Hepatocyte (in vitro differentiated cells): ENCODE measurements around the gene COL2A1. TPM values are rescaled to one million over a fixed set of nuclear protein-coding genes. Genes with fewer than 3 reads are reported as not detected.
A peak's percentile ranks its signal among the peaks of the same experiment; 100 is the strongest.

Experiments used
- DNase-seq: peaks from one replicate; pipeline ENCODE4 v3.0.0-alpha.2; 2016; ENCODE audit warnings: low spot score
- H2AFZ ChIP-seq: fragments of 200-600 bp; sonication (generic); 2 replicates; pipeline ENCODE4 v1.6.0; 2016; ENCODE audit warnings: antibody characterized with exemption, mild to moderate bottlenecking
- H3K27ac ChIP-seq: fragments of 200-600 bp; sonication (generic); 2 replicates; pipeline ENCODE4 v1.5.1; 2016; ENCODE audit warnings: mild to moderate bottlenecking
- H3K27me3 ChIP-seq: fragments of 200-600 bp; sonication (generic); 2 replicates; pipeline ENCODE4 v1.6.1; 2016
- H3K36me3 ChIP-seq: fragments of 200-600 bp; sonication (generic); replicated peaks from 2 replicates; pipeline ENCODE4 v1.5.1; 2016; ENCODE audit warnings: low read depth; ENCODE audit not compliant: insufficient read depth
- H3K4me1 ChIP-seq: fragments of 200-600 bp; sonication (generic); 2 replicates; pipeline ENCODE4 v1.5.1; 2016; ENCODE audit warnings: mild to moderate bottlenecking, moderate library complexity; ENCODE audit not compliant: insufficient read depth
- H3K4me2 ChIP-seq: fragments of 200-600 bp; sonication (generic); 2 replicates; pipeline ENCODE4 v1.6.0; 2016
- H3K4me3 ChIP-seq: fragments of 200-600 bp; sonication (generic); 2 replicates; pipeline ENCODE4 v1.5.1; 2016; ENCODE audit warnings: mild to moderate bottlenecking
- H3K79me2 ChIP-seq: fragments of 200-600 bp; sonication (generic); 2 replicates; pipeline ENCODE4 v1.6.0; 2017; ENCODE audit warnings: mild to moderate bottlenecking
- H3K9me2 ChIP-seq: fragments of 200-600 bp; sonication (generic); replicated peaks from 2 replicates; pipeline ENCODE4 v1.6.0; 2017; ENCODE audit warnings: mild to moderate bottlenecking; ENCODE audit not compliant: insufficient read depth
- H3K9me3 ChIP-seq: fragments of 200-600 bp; sonication (generic); 2 replicates; pipeline ENCODE4 v1.5.1; 2016; ENCODE audit warnings: low read depth, mild to moderate bottlenecking
- H4K20me1 ChIP-seq: fragments of 200-600 bp; sonication (generic); 2 replicates; pipeline ENCODE4 v1.6.0; 2016; ENCODE audit warnings: mild to moderate bottlenecking; ENCODE audit not compliant: insufficient read depth, poor library complexity, severe bottlenecking
- EZH2 ChIP-seq: fragments of 200-600 bp; sonication (generic); IDR thresholded peaks from 2 replicates; pipeline ENCODE4 v1.6.1; 2016; ENCODE audit warnings: antibody characterized with exemption, mild to moderate bottlenecking, borderline replicate concordance
- EZH2phosphoT487 ChIP-seq: fragments of 200-600 bp; sonication (generic); IDR thresholded peaks from one replicate; pipeline ENCODE4 v1.6.1; 2018; ENCODE audit warnings: antibody characterized with exemption, mild to moderate bottlenecking, low read depth, moderate library complexity; ENCODE audit not compliant: unreplicated experiment, severe bottlenecking
- WGBS: methylation state at CpG from one replicate; pipeline ENCODE4 v1.1.6; 2016; ENCODE audit warnings: low lambda C conversion rate; ENCODE audit errors: missing lambda C conversion rate; 5-methylcytosine and 5-hydroxymethylcytosine counted together
- polyA plus RNA-seq: library from polyadenylated mRNA; unstranded; fragments of >200 nt; fragmentation: Nextera tagmentation; extraction: Ambion mirVana; gene quantifications from 2 replicates; pipeline ENCODE4 v1.2.1, GENCODE V29; 2016
- total RNA-seq: library from RNA; depleted of rRNA; stranded (reverse); fragments of >200 nt; gene quantifications from 2 replicates; pipeline ENCODE4 v1.2.3, GENCODE V29; 2014
- TF ChIP-seq, protein P1 (sequence below): fragments of 200-600 bp; sonication (generic); IDR thresholded peaks from 2 replicates; pipeline ENCODE4 v1.5.1; 2016; ENCODE audit warnings: antibody characterized with exemption, mild to moderate bottlenecking; ENCODE audit not compliant: poor library complexity

Gene COL2A1
- total and polyA plus RNA-seq, 2 experiments from 2014 or later: 52.5 to 57.9 TPM

DNA sequence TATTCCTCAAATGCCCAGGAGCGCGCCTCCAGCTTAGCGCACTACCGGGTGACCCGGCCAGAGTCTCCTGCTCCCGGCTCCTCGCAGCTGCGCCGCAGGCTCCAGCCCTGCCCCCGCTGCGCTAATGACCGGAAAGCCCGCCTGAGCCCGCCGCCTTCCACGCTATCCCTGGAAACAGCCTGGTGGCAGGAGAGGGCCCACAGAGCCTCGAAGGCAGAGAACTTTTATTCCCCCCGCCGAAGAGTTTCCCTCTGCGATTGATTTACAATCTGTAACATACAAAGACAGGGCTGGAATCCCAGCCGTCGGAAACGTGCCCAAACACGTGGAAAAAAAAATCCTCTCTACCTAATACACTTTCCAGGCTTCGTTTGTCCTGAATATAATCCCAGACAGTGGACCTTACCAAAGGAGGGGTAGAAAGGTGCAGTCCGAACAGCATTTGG lies 1.5 kb downstream of the COL2A1 start:
- H3K4me2 ChIP-seq: peak overlapping the region; percentile 95
- no peaks in the 10 kb centered on the region for H3K9me2 ChIP-seq
- peak; percentile 75 for DNase-seq
- H2AFZ ChIP-seq: no peak overlapping the region
- no peaks in the 10 kb centered on the region for H3K79me2 ChIP-seq
- 4% methylated on average over 26 of the region's 26 CpGs for WGBS
- TF ChIP-seq EZH2 (no peak), EZH2phosphoT487 (no peak)
- TF ChIP-seq, protein P1, sequence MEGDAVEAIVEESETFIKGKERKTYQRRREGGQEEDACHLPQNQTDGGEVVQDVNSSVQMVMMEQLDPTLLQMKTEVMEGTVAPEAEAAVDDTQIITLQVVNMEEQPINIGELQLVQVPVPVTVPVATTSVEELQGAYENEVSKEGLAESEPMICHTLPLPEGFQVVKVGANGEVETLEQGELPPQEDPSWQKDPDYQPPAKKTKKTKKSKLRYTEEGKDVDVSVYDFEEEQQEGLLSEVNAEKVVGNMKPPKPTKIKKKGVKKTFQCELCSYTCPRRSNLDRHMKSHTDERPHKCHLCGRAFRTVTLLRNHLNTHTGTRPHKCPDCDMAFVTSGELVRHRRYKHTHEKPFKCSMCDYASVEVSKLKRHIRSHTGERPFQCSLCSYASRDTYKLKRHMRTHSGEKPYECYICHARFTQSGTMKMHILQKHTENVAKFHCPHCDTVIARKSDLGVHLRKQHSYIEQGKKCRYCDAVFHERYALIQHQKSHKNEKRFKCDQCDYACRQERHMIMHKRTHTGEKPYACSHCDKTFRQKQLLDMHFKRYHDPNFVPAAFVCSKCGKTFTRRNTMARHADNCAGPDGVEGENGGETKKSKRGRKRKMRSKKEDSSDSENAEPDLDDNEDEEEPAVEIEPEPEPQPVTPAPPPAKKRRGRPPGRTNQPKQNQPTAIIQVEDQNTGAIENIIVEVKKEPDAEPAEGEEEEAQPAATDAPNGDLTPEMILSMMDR: no peak
- no peaks in the 10 kb centered on the region for H3K9me3 ChIP-seq
- H3K4me1 ChIP-seq: peaks cover 29% of the 10 kb centered on the region
- peaks cover 35% of the 10 kb centered on the region for H3K27me3 ChIP-seq
- H3K4me3 ChIP-seq: no peak overlapping the region
- H3K27ac ChIP-seq: no peak overlapping the region
- H3K36me3 ChIP-seq: no peaks in the 10 kb centered on the region
- H4K20me1 ChIP-seq: no peaks in the 10 kb centered on the region

DNA sequence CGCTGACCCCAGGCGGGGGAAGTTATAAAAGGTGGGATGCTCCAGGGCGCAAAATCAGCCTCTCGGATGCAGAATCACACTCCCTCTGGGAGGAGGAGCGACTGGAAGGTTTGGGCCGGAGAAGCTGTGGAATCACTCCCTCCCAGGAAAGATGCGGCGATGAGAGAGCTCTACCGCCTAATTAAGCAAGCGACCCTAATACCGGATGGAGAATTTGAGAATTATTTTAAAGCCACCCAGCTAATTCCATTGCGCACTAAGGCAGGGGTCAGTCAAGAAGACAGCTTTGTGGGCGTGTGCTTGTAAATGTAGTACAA lies 1.9 kb downstream of the COL2A1 start:
- H3K27ac ChIP-seq: no peak overlapping the region
- peak overlapping the region; percentile 95 for H3K4me2 ChIP-seq
- H3K9me3 ChIP-seq: no peaks in the 10 kb centered on the region
- no peak for TF ChIP-seq EZH2
- TF ChIP-seq EZH2phosphoT487: no peak
- TF ChIP-seq, protein P1: no peak
- H3K27me3 ChIP-seq: peaks cover 35% of the 10 kb centered on the region
- no peaks in the 10 kb centered on the region for H3K9me2 ChIP-seq
- H3K79me2 ChIP-seq: no peaks in the 10 kb centered on the region
- peak overlapping the region; percentile 37 for H3K4me3 ChIP-seq
- H2AFZ ChIP-seq: peak overlapping the region; percentile 59
- 3% methylated on average over 13 of the region's 13 CpGs for WGBS
- DNase-seq: no peak
- no peaks in the 10 kb centered on the region for H4K20me1 ChIP-seq
- H3K4me1 ChIP-seq: peaks cover 29% of the 10 kb centered on the region
- no peaks in the 10 kb centered on the region for H3K36me3 ChIP-seq

DNA sequence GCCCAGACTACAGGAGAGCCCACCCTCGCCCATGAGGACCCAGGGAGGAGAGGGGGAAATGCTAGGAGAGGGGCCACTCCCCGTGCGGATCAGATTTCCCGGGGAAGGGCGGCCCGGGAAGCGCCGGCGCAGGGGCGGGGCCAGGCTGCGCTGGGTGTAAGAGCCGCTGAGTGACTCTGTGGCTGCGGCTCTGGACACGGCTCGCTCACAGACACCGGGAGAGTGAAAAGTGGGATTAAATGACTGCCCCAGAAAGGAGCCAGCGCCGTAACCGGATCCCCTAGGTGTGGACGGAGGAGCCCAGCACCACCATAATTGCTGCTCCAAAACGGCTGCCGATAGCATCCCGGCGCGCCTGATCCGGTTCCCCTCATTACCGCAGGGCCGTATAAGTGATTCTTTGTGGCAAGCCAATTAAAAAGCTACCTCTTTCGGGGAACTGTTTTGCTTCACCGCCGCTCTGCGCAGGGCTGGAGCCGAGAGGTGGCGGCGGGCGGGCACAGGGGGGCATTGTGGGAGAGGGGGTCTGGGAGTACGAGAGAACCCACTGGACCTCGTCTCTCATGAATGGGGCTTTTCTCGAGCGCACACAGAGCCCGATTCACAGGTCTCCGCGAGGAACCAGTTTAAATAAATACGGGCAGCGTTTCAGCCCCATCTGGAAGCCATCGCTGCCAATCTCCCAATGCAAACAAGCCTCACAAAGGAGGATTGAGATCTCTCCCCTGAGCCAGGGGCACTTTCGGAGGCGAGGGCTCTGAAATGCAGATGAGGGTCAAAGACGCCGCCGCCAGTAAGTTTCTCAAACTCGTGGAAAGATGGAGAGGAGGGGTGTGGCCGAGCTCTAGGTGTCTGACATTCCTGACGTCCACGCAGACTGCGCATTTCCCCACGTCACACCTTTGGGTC lies 2.5 kb downstream of the COL2A1 start:
- no peaks in the 10 kb centered on the region for H3K9me2 ChIP-seq
- no peaks in the 10 kb centered on the region for H4K20me1 ChIP-seq
- H3K27ac ChIP-seq: peak overlapping the region; percentile 28
- no peaks in the 10 kb centered on the region for H3K9me3 ChIP-seq
- H3K27me3 ChIP-seq: peaks cover 35% of the 10 kb centered on the region
- H3K36me3 ChIP-seq: no peaks in the 10 kb centered on the region
- peak; percentile 76 for DNase-seq
- 1% methylated on average over 54 of the region's 57 CpGs for WGBS
- peak overlapping the region; percentile 95 for H3K4me2 ChIP-seq
- H3K79me2 ChIP-seq: no peaks in the 10 kb centered on the region
- TF ChIP-seq EZH2phosphoT487: no peak
- TF ChIP-seq EZH2: peak; percentile 5
- H3K4me1 ChIP-seq: peaks cover 29% of the 10 kb centered on the region
- peak overlapping the region; percentile 37 for H3K4me3 ChIP-seq
- H2AFZ ChIP-seq: peak overlapping the region; percentile 59

DNA sequence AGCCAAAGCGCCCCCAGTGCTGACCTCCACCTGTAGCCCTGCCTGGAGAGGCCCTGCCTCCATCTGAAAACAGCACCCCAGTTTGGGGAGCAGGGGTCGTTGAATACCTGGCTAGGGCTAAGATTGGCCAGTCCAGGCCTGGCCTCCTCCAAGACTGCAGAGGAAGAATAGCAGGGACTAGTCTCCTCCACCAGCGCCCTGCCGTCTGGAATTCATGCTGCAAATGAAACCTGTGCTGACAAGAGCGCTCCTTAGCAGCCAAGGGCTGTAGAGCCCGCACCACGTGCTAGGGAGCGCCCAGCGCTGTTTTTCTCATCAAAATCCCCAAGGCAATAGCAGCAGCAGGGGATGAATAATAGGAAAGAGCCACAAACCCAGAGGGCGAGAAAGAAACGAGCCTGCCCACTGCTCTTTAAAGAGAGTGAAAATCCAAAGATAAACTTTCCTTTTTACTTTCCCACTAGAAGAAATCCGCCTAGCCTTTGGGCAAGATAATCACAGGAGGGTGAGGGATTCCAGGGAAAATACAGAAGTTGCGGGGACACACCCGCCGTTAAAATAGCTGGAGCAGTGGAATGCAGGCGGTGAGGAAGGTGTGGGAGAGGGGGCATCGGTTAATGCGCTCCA lies 3.3 kb downstream of the COL2A1 start:
- no peaks in the 10 kb centered on the region for H3K79me2 ChIP-seq
- H3K4me2 ChIP-seq: peak overlapping the region; percentile 95
- H3K27me3 ChIP-seq: peaks cover 29% of the 10 kb centered on the region
- H3K36me3 ChIP-seq: no peaks in the 10 kb centered on the region
- H3K4me1 ChIP-seq: peaks cover 29% of the 10 kb centered on the region
- no peaks in the 10 kb centered on the region for H3K9me3 ChIP-seq
- TF ChIP-seq EZH2 (no peak), EZH2phosphoT487 (no peak)
- TF ChIP-seq, protein P1: no peak
- peak overlapping the region; percentile 28 for H3K27ac ChIP-seq
- 7% methylated on average over 17 of the region's 18 CpGs for WGBS
- peak; percentile 75 for DNase-seq
- peak overlapping the region; percentile 37 for H3K4me3 ChIP-seq
- H4K20me1 ChIP-seq: no peaks in the 10 kb centered on the region
- H3K9me2 ChIP-seq: no peaks in the 10 kb centered on the region
- H2AFZ ChIP-seq: peak overlapping the region; percentile 59
